DND-41 (cell line): ENCODE measurements around the gene FAM20C.

Experiments
- ATAC-seq: fragments of 200-7000 bp; cut with Tn5 transposase; 3 replicates; pipeline ENCODE4 v1.9.1; 2021; ENCODE audit warnings: low read depth; ENCODE audit not compliant: insufficient read depth
- DNase-seq: peaks from one replicate; pipeline ENCODE4 v3.0.0-alpha.2; 2020
- H2AFZ ChIP-seq: 2 replicates; pipeline ENCODE4 v1.6.0; 2012; ENCODE audit warnings: low read depth, low read length
- H3K27ac ChIP-seq: 2 replicates; pipeline ENCODE4 v1.5.1; 2012; ENCODE audit warnings: low read length, inconsistent platforms
- H3K27me3 ChIP-seq: fragments of 200-600 bp; sonication (generic); 2 replicates; pipeline ENCODE4 v1.6.0; 2012; ENCODE audit warnings: low read length, mild to moderate bottlenecking, inconsistent platforms; ENCODE audit not compliant: insufficient read depth, poor library complexity
- H3K36me3 ChIP-seq: 2 replicates; pipeline ENCODE4 v1.5.1; 2012; ENCODE audit warnings: low read length, inconsistent platforms; ENCODE audit not compliant: insufficient read depth
- H3K4me1 ChIP-seq: 2 replicates; pipeline ENCODE4 v1.5.1; 2012; ENCODE audit warnings: mild to moderate bottlenecking, low read length; ENCODE audit not compliant: insufficient read depth
- H3K4me2 ChIP-seq: 2 replicates; pipeline ENCODE4 v1.6.0; 2012; ENCODE audit warnings: mild to moderate bottlenecking, moderate library complexity, low read length, inconsistent platforms; ENCODE audit not compliant: insufficient read depth
- H3K4me3 ChIP-seq, 2 experiments: fragments of 200-600 bp in 1 of 2; shearing (Covaris generic) in 1 of 2; 2 replicates each; pipeline ENCODE4 v1.5.1; 2012 to 2016; ENCODE audit warnings: inconsistent platforms in 2 of 2, low read length in 2 of 2, mild to moderate bottlenecking in 2 of 2, low read depth in 1 of 2, moderate library complexity in 1 of 2
- H3K79me2 ChIP-seq: 2 replicates; pipeline ENCODE4 v1.6.0; 2012; ENCODE audit warnings: low read length, inconsistent platforms; ENCODE audit not compliant: insufficient read depth
- H3K9ac ChIP-seq: 2 replicates; pipeline ENCODE4 v1.6.0; 2012; ENCODE audit warnings: low read depth, mild to moderate bottlenecking, inconsistent platforms, low read length, moderate library complexity
- H3K9me3 ChIP-seq: 2 replicates; pipeline ENCODE4 v1.5.1; 2012; ENCODE audit warnings: low read length, moderate library complexity, mild to moderate bottlenecking, inconsistent platforms; ENCODE audit not compliant: insufficient read depth, severe bottlenecking
- H4K20me1 ChIP-seq: 2 replicates; pipeline ENCODE4 v1.6.0; 2012; ENCODE audit warnings: low read length; ENCODE audit not compliant: insufficient read depth
- EZH2 ChIP-seq: IDR thresholded peaks from 3 replicates; pipeline ENCODE4 v1.6.1; 2012; ENCODE audit warnings: borderline replicate concordance, low read depth, mild to moderate bottlenecking, moderate library complexity, low read length, inconsistent platforms; ENCODE audit not compliant: severe bottlenecking
- TF ChIP-seq, protein P1 (sequence below): IDR thresholded peaks from 2 replicates; pipeline ENCODE4 v1.5.1; 2012; ENCODE audit warnings: borderline replicate concordance, low read length, moderate library complexity, mild to moderate bottlenecking; ENCODE audit not compliant: poor library complexity, severe bottlenecking; ENCODE audit errors: extremely low read depth

FAM20C gene

DNA sequence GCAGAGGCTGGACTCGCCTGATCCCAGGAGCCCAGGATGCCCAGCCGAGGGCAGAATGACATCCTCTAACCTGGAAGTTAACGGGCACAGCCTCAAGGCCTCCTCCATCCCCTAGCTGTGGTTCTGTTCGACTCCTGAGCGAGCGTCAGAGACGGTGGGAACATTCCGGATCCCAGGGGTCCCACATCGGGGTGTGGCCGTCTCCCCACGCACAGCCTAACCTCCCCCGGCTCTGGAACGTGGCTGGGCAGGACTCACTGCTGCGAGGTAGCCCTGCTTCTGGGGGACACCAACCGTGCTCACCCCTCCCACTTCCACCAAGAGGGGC, 106.0 kb downstream of the FAM20C start:
- H3K4me1 ChIP-seq: no peaks in the 10 kb centered on the region
- no peak overlapping the region for H3K27ac ChIP-seq
- DNase-seq (no peak), ATAC-seq (no peak)
- no peaks in the 10 kb centered on the region for H3K36me3 ChIP-seq
- no peak overlapping the region for H3K9ac ChIP-seq
- H2AFZ ChIP-seq: no peak overlapping the region
- H3K9me3 ChIP-seq: no peaks in the 10 kb centered on the region
- H3K27me3 ChIP-seq: no peaks in the 10 kb centered on the region
- H4K20me1 ChIP-seq: no peaks in the 10 kb centered on the region; the same call in 1 of the 2 replicates
- no peaks in the 10 kb centered on the region for H3K79me2 ChIP-seq
- no peak for TF ChIP-seq EZH2
- TF ChIP-seq, protein P1, sequence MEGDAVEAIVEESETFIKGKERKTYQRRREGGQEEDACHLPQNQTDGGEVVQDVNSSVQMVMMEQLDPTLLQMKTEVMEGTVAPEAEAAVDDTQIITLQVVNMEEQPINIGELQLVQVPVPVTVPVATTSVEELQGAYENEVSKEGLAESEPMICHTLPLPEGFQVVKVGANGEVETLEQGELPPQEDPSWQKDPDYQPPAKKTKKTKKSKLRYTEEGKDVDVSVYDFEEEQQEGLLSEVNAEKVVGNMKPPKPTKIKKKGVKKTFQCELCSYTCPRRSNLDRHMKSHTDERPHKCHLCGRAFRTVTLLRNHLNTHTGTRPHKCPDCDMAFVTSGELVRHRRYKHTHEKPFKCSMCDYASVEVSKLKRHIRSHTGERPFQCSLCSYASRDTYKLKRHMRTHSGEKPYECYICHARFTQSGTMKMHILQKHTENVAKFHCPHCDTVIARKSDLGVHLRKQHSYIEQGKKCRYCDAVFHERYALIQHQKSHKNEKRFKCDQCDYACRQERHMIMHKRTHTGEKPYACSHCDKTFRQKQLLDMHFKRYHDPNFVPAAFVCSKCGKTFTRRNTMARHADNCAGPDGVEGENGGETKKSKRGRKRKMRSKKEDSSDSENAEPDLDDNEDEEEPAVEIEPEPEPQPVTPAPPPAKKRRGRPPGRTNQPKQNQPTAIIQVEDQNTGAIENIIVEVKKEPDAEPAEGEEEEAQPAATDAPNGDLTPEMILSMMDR: no peak
- no peak overlapping the region for H3K4me3 ChIP-seq
- H3K4me2 ChIP-seq: no peak overlapping the region

DNA sequence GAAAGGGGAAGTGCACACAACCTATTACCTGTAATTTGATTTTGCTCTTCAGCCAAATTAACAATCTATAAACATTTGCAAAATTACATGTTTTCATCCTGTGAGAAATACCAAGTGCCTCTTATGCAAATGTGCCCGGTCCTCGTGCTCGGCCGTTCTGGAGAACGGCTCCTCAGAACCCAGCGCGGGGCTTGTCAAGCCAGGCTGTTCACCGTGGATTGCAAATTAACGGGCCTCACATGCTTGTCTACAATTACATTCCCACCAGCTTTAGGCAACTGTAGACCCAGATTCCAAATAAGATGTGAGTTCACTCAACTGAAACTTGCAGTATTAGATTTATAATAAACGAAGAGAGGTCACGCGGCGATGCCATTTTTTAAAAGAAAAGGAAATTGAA, 106.4 kb downstream of the FAM20C start:
- Histone ChIP-seq H3K4me3 (no peak overlapping the region), H2AFZ (no peak overlapping the region), H3K79me2 (no peaks in the 10 kb centered on the region), H4K20me1 (no peaks in the 10 kb centered on the region; the same call in 1 of the 2 replicates), H3K4me1 (no peaks in the 10 kb centered on the region), H3K4me2 (no peak overlapping the region), H3K27ac (no peak overlapping the region), H3K9ac (no peak overlapping the region), H3K27me3 (no peaks in the 10 kb centered on the region), H3K9me3 (no peaks in the 10 kb centered on the region), H3K36me3 (no peaks in the 10 kb centered on the region)
- TF ChIP-seq, protein P1: no peak
- TF ChIP-seq EZH2: no peak
- DNase-seq: no peak
- ATAC-seq: no peak

DNA sequence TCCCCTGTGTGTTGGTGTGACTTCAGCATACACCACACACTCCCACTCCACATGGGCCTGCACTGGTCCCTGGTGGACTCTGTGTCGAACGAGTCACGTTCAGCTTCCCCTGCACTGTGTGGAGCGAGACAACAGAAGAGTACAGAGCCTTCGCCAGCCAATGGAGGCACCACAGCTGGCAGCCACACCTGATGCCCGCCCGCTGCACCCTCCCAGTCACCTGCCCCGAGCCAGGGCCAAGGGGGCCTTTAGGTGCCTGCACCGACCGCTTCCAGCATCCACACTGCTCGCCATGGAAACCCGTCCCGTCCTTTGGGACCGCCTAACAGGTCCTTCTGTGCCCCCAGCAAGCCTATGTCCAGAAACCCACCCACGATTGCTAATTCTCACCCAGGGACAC, 106.8 kb downstream of the FAM20C start:
- Histone ChIP-seq H3K9ac (no peak overlapping the region), H3K36me3 (no peaks in the 10 kb centered on the region), H2AFZ (no peak overlapping the region), H3K4me1 (no peaks in the 10 kb centered on the region), H3K4me3 (no peak overlapping the region), H3K4me2 (no peak overlapping the region), H3K27ac (no peak overlapping the region), H3K9me3 (no peaks in the 10 kb centered on the region), H3K27me3 (no peaks in the 10 kb centered on the region), H4K20me1 (no peaks in the 10 kb centered on the region; the same call in 1 of the 2 replicates), H3K79me2 (no peaks in the 10 kb centered on the region)
- DNase-seq (no peak), ATAC-seq (no peak)
- no peak for TF ChIP-seq EZH2
- TF ChIP-seq, protein P1: no peak

DNA sequence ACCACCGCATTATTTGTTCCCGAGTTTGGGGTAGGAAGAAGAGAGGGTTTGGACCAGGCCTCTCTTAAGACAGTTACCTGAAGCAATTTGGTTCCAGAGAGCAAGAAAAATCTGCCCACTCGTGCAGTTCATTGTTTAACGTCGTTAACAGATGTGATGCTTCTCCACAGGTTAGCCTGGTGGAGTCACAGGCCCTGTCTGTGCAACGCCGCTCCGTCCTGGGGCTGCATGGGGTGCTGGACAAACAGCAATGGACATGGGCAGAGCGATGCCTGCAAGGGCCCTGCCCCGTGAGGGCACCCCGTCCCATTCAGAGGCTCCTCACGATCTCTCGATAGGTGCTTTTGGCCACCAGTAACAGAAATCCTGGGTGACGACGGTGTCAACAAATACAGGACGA, 107.3 kb downstream of the FAM20C start:
- H3K27me3 ChIP-seq: no peaks in the 10 kb centered on the region
- ATAC-seq (no peak), DNase-seq (no peak)
- H2AFZ ChIP-seq: no peak overlapping the region
- H3K9me3 ChIP-seq: no peaks in the 10 kb centered on the region
- no peak for TF ChIP-seq EZH2
- TF ChIP-seq, protein P1: no peak
- no peaks in the 10 kb centered on the region for H3K4me1 ChIP-seq
- H3K4me2 ChIP-seq: no peak overlapping the region
- no peak overlapping the region for H3K9ac ChIP-seq
- H4K20me1 ChIP-seq: no peaks in the 10 kb centered on the region; the same call in 1 of the 2 replicates
- no peaks in the 10 kb centered on the region for H3K36me3 ChIP-seq
- H3K79me2 ChIP-seq: no peaks in the 10 kb centered on the region
- no peak overlapping the region for H3K27ac ChIP-seq
- H3K4me3 ChIP-seq: no peak overlapping the region
